ENCODE measurements around the gene NRXN3.

The NRXN3 gene

DNA sequence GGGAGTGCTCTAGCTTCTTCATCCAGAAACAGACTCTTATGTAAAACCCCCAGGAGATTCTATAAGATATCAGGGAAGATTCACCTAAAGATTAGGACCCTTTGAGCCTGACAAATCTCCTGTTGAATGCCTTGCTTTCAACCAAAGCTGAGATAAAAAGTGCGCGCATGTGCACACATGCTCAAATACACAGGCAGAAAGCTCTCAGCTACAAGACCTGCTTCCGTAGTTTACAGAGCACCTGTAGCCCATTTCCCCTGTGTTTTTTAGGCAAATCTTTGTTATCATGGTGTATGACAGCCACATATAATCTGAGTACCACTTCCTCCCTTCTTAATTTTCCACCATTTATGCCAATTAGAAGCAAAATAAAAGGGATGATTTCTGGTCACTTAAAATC, 866.9 kb downstream of the NRXN3 start:
- TF ChIP-seq, protein P1, sequence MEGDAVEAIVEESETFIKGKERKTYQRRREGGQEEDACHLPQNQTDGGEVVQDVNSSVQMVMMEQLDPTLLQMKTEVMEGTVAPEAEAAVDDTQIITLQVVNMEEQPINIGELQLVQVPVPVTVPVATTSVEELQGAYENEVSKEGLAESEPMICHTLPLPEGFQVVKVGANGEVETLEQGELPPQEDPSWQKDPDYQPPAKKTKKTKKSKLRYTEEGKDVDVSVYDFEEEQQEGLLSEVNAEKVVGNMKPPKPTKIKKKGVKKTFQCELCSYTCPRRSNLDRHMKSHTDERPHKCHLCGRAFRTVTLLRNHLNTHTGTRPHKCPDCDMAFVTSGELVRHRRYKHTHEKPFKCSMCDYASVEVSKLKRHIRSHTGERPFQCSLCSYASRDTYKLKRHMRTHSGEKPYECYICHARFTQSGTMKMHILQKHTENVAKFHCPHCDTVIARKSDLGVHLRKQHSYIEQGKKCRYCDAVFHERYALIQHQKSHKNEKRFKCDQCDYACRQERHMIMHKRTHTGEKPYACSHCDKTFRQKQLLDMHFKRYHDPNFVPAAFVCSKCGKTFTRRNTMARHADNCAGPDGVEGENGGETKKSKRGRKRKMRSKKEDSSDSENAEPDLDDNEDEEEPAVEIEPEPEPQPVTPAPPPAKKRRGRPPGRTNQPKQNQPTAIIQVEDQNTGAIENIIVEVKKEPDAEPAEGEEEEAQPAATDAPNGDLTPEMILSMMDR (IDR thresholded peaks at IDR 0.05; ENCODE audit: borderline replicate concordance, control extremely low read depth, extremely low read depth, insufficient read depth, missing control alignments) = no peak
- DNase-seq (ENCODE audit: low spot score) = no peak
- in situ Hi-C loops (cut with MboI; ENCODE audit: low sequenced_read_pairs, unreplicated experiment) = no loop called here

GRCh38 chr14:79037593-79037992, 867.4 kb downstream of the NRXN3 start:
- TF ChIP-seq, protein P1 (IDR thresholded peaks at IDR 0.05; ENCODE audit: borderline replicate concordance, control extremely low read depth, extremely low read depth, insufficient read depth, missing control alignments) = no peak
- DNase-seq (ENCODE audit: low spot score) = no peak
- in situ Hi-C loops (cut with MboI; ENCODE audit: low sequenced_read_pairs, unreplicated experiment) = no loop called here

- in situ Hi-C loops (cut with MboI; ENCODE audit: low sequenced_read_pairs, unreplicated experiment) = no loop called here
Measured at GRCh38 chr14:79040790-79041189, 870.6 kb downstream of the NRXN3 start.

GRCh38 chr14:79043194-79043889, 873.2 kb downstream of the NRXN3 start:
- no peak for DNase-seq (ENCODE audit: low spot score)
- in situ Hi-C loops (cut with MboI; ENCODE audit: low sequenced_read_pairs, unreplicated experiment) = no loop called here
- TF ChIP-seq, protein P1 (IDR thresholded peaks at IDR 0.05; ENCODE audit: borderline replicate concordance, control extremely low read depth, extremely low read depth, insufficient read depth, missing control alignments) = no peak

More at GRCh38 chr14:79040790-79041189, 870.6 kb downstream of the NRXN3 start:
- TF ChIP-seq, protein P1 (IDR thresholded peaks at IDR 0.05; ENCODE audit: borderline replicate concordance, control extremely low read depth, extremely low read depth, insufficient read depth, missing control alignments) = no peak
- no peak for DNase-seq (ENCODE audit: low spot score)

DNA sequence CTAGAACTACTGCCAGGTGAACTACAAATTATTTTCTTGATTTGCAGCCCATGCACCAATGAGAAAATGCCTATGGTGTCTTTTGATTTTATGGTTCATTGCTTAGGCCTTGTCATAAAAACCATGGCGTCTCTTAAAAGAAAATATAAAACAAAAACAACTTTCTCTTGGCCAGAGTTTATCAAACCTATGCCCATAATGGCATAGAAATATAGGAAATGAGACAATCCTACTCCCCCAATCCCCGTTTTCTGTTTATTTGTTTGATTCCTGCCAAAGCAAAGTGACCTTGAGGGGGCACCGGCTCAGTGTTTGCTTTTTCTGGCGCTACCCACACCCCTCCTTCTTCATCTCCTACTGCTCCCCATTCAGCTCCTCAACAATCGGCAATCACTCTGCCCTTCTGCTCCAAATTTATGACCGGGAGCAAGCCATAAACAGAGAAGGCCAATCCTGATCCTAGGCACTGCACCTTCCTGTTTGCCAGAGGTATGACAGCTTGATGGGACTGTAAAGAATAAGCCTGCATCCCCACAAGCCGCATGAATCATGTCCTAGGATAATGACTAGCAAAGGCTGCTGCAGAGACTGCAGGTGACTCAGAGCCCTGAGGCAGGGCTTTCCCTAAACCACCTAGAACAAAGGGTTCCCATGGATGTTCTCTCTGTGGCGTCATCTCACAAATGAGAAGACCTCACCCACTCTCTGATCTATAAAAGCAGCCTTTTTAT, 874.9 kb downstream of the NRXN3 start:
- no peak for DNase-seq (ENCODE audit: low spot score)
- TF ChIP-seq, protein P1 (IDR thresholded peaks at IDR 0.05; ENCODE audit: borderline replicate concordance, control extremely low read depth, extremely low read depth, insufficient read depth, missing control alignments) = no peak
- in situ Hi-C loops (cut with MboI; ENCODE audit: low sequenced_read_pairs, unreplicated experiment) = no loop called here

- DNase-seq (ENCODE audit: low spot score) = peak; percentile 3
- in situ Hi-C loops (cut with MboI; ENCODE audit: low sequenced_read_pairs, unreplicated experiment) = no loop called here
- TF ChIP-seq, protein P1 (IDR thresholded peaks at IDR 0.05; ENCODE audit: borderline replicate concordance, control extremely low read depth, extremely low read depth, insufficient read depth, missing control alignments) = no peak
Measured at GRCh38 chr14:79050787-79051727, 880.9 kb downstream of the NRXN3 start.
